ENCODE results near the gene CTNND1.

GRCh38 chr11:57798905-57799559 lies 37.4 kb downstream of the CTNND1 start:
- TF ChIP-seq, protein P1, sequence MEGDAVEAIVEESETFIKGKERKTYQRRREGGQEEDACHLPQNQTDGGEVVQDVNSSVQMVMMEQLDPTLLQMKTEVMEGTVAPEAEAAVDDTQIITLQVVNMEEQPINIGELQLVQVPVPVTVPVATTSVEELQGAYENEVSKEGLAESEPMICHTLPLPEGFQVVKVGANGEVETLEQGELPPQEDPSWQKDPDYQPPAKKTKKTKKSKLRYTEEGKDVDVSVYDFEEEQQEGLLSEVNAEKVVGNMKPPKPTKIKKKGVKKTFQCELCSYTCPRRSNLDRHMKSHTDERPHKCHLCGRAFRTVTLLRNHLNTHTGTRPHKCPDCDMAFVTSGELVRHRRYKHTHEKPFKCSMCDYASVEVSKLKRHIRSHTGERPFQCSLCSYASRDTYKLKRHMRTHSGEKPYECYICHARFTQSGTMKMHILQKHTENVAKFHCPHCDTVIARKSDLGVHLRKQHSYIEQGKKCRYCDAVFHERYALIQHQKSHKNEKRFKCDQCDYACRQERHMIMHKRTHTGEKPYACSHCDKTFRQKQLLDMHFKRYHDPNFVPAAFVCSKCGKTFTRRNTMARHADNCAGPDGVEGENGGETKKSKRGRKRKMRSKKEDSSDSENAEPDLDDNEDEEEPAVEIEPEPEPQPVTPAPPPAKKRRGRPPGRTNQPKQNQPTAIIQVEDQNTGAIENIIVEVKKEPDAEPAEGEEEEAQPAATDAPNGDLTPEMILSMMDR (IDR thresholded peaks at IDR 0.05; ENCODE audit: insufficient read depth, low read length, poor library complexity, severe bottlenecking): no peak
- no peak for TF ChIP-seq EZH2phosphoT487 (conservative IDR thresholded peaks at IDR 0.05; ENCODE audit: low read length)

Data from SU-DHL-6 (cell line).